ENCODE measurements around the gene DOK6.
"Not testable (repeated sequence)": the region's sequence is repeated elsewhere in the genome, so short reads cannot be mapped to it uniquely, and the experiment has no call there.

The DOK6 gene

GRCh38 chr18:69858897-69859296 is 458.2 kb downstream of the DOK6 start:
- no peak for DNase-seq

- not testable (repeated sequence) for DNase-seq
These were observed 464.1 kb downstream of the DOK6 start for GRCh38 chr18:69864802-69865201.

GRCh38 chr18:69865776-69866175 is 465.1 kb downstream of the DOK6 start:
- DNase-seq = no peak

- no peak for DNase-seq
These were observed 465.5 kb downstream of the DOK6 start for GRCh38 chr18:69866212-69866611.

- no peak for DNase-seq
These were observed 470.0 kb downstream of the DOK6 start for GRCh38 chr18:69870736-69871135.

- DNase-seq = no peak
These were observed 470.7 kb downstream of the DOK6 start for GRCh38 chr18:69871363-69871762.

GRCh38 chr18:69872661-69873060 is 472.0 kb downstream of the DOK6 start:
- peak in 1 of 58 donors; percentile 22 for DNase-seq

GRCh38 chr18:69874058-69874457 is 473.4 kb downstream of the DOK6 start:
- no peak for DNase-seq

- no peak for DNase-seq
These were observed 475.8 kb downstream of the DOK6 start for GRCh38 chr18:69876490-69876889.

GRCh38 chr18:69878213-69878933 is 477.7 kb downstream of the DOK6 start:
- no peak for DNase-seq

- not testable (repeated sequence) for DNase-seq
These were observed 478.4 kb downstream of the DOK6 start for GRCh38 chr18:69879051-69879450.

GRCh38 chr18:69880083-69880482 is 479.4 kb downstream of the DOK6 start:
- no peak for DNase-seq

GRCh38 chr18:69882965-69883668 is 482.4 kb downstream of the DOK6 start:
- no peak for DNase-seq

- no peak for DNase-seq
These were observed 483.1 kb downstream of the DOK6 start for GRCh38 chr18:69883781-69884180.

GRCh38 chr18:69885355-69885754 is 484.7 kb downstream of the DOK6 start:
- no peak for DNase-seq

GRCh38 chr18:69885841-69886531 is 485.3 kb downstream of the DOK6 start:
- DNase-seq = no peak

GRCh38 chr18:69887256-69887655 is 486.6 kb downstream of the DOK6 start:
- DNase-seq = no peak

GRCh38 chr18:69889009-69889408 is 488.3 kb downstream of the DOK6 start:
- no peak for DNase-seq

GRCh38 chr18:69890558-69890957 is 489.9 kb downstream of the DOK6 start:
- no peak for DNase-seq

- DNase-seq = no peak
These were observed 493.8 kb downstream of the DOK6 start for GRCh38 chr18:69894467-69894866.

GRCh38 chr18:69895066-69896047 is 494.7 kb downstream of the DOK6 start:
- DNase-seq = no peak
